ENCODE results near the gene VKORC1L1.
"Not testable (repeated sequence)": the region's sequence is repeated elsewhere in the genome, so short reads cannot be mapped to it uniquely, and the experiment has no call there.

VKORC1L1 gene

DNA sequence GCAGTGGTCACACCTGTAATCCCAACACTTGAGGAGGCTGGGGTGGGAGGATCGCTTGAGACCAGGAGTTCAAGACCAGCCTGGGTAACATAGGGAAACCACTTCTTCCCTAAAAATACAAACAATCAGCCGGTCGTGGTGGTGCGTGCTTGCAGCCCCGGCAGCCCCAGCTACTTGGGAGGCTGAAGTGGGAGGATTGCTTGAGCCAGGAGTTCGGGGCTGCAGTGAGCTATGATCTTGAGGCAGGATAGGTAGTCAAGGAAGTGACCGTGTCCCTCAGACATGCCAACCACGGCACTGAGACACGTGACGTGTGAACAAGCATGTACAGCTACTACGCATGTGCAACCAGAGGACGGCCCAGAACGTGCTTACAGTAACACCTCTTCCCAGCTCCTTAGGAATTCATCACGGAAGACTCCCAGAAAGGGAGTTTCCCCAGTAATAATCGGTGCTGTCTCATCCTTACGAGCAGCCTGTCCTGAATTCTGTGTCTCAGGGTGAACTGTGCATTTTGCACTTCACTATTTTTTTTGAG is 103.9 kb downstream of the VKORC1L1 start:
- DNase-seq (ENCODE audit: low read depth in 4 of 4, low spot score in 1 of 4): no peak

DNA sequence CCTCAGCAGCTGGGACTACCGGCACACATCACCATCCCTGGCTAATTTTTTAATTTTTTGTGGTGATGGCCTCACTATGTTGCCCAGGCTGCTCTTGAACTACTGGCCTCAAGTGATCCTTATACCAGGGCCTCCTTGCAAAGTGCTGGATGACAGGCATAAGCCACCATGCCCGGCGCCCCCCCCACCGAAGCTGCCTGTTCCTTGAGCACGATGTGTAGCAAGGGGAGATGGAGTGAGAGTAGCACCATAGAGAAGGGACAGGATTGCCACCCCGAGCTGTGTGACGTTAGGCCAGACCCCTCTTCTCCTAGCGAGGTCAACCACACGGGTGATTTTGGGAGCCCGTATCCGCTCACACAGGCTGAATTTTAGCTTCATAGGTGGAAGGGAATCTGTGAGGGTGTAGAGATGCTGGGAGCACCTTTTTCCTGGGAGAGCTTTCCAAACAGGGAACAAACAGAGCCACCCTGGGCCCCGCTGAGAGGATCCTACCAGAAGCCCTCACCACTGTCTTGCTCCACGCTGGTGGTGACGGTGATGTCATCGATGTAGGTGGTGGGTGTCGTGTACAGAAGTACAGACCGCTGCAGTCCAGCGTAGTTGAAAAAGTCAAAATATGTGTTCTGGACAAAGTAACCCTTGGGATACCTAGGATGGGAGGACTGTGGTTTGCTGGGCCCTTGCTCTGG is 106.2 kb downstream of the VKORC1L1 start:
- no peak for DNase-seq (ENCODE audit: low read depth in 4 of 4, low spot score in 1 of 4)

DNA sequence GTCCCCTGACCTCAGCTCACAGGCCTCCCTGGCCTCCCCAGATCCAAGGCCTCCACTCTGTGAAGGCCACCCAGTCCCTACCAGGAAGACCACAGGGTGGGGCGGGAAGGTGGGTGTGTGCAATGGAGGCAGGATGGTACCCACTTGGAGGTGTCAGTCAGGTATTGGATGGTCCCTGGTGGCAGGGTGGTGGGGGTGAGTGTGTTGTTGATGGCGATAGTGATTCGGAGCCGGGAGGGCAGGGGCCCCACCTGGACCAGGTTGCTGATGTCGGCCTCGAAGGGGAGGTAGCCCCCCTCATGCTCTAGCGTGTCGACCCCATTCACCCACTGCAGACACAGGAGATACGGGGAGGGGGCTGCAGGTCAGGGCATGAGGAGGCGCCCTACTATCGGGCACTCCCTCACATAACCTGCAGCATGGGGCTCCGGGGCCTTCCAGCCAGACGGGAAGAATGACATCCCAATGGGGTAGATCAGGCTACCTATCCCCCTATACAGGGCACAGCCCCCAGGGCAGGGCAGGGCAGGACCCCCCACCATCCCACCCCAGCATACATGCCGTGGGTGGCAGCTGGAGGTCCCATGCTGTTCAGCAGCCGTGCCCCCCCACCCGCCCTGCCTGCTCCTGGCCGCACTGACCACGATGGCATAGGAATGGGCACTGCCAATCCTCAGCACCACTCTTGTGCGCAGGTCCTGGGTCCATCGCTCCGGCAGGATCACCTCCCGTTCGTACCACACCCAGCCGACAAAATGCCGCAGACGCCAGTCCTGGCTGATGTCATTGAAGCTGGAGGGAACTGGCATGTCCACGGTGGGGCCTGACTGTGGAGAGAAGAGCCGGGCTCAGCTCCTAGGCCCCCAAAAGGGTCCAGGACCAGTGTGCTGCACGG is 107.0 kb downstream of the VKORC1L1 start:
- DNase-seq (ENCODE audit: low read depth in 4 of 4, low spot score in 1 of 4): no peak

DNA sequence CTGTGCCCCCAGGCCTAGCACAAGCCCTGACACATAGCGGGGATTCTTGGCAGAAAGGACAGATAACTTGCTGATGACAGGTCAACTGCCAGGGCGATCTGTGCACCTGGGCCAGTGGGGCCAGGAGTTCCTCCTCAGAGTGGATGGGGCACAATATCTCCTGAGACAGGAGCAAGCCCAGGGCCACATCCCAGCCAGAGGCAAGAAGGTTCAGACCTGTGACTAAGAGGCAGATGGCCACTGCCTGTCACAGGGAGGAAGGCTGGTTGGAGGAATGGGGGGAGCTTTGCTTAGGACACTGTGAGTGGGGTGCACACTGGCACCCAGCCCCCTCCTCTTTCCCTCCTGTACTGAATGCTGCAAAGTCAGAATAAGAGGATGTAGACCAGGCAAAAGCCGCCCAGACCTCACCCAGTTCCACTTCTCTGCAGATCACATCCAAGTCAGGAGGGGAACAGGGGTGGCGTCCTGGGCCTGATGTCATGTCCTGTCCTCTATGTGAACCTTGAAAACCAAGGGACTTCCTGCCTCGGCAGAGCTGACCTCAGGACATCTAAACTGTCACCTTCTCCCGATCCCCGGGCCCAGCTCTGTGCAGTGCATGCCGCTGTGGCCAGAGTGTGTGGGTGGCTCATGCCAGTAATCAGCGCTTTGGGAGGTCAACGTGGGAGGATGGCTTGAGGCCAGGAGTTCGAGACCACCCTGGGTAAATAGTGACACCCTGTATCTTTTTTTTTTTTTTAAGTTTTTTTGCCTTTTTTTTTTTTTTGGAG is 107.8 kb downstream of the VKORC1L1 start:
- DNase-seq (ENCODE audit: low read depth in 4 of 4, low spot score in 1 of 4): peak in 1 of 4 experiments; percentile 28

DNA sequence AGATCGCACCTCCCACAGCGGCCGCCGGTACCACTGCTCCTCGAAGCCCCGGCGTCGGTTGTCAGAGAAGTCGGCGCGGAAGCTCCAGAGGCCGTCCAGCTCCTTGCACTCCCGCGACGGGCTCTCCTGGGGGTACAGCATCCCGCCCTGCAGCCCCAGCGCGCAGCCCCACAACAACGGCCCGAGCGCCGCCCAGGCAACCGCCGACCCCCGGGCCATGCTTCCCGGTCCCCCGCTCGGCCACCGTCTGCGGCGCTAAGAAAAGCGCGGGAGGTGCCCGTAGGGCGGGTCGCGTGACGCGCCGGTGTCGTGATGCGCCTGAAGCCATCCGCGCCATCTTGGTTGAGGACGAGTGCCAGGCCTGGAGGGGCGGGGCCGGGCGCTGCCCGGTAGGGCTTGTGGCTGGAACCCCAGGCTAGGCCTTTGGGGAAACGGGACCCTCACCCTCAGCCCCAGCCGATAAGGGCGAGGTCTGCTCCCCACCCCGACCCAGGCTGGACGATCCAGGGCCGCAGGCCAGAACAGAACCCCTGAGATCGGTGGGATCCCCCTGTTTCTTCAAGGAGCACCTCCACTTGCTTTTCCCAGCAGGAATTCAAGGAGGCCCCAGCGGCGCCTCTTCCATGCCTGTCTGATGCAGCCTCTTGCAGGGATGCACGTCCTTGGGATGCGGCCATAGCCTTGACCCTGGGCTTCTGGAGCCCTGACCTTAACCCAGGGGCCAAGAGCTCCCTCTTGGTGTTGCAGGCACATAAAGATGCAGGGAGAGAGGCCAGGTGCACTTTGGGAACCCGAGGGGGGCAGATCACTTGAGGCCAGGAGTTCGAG is 109.3 kb downstream of the VKORC1L1 start, which contains the start of gene GUSB:
Gene GUSB, minus strand, starts transcription at position 249 of the 828 bp plus-strand sequence. Its CDS starts 30 bp downstream, at position 219.
- DNase-seq (ENCODE audit: low read depth in 4 of 4, low spot score in 1 of 4): peak; percentile 81 to 86 (median 84)

DNA sequence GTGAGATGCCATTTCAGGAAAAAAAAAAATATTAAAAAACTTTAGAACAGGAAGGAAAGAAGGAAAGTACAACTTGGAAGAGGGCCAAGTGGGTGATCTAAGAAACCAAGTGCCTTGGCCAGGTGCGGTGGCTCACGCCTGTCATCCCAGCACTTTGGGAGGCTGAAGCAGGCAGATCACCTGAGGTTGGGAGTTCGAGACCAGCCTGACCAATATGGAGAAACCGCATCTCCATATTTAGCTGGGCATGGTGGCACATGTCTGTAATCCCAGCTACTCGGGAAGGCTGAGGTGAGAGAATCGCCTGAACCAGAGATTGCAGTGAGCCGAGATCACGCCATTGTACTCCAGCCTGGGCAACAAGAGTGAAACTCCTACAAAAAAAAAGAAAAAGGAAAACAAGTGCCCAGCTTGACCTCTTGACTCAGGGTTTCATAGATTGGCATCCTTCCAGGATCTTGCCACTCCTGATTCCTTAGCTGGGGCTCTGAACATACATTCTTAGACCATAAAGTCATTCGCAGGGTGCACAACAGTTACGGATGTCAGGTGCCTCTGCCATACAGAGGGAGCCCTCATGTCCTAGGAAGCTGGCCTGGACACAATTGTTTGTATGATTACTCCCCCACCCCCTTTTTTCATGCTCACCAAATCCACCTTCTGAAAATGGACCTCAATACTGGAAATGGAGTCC is 111.2 kb downstream of the VKORC1L1 start:
- no peak for DNase-seq (ENCODE audit: low read depth in 4 of 4, low spot score in 1 of 4)

DNA sequence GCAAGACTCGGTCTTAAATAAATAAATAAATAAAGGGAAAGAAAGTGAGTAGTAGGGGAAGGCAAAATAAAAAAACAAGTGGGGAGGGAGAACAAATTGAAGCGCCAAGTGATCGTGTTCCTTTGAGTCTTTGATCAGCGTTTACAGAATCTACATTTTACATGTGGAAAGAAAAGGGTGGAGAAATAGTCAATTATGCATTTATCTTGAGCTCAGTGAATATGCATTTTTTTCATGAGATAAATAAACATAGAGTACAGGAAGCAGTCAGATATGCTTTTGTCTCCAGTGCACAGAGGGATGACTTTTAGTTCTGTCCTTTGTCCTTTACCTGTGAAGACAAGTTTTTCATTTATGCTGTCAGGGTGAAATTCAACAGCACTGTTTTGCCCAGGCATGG is 115.2 kb downstream of the VKORC1L1 start:
- DNase-seq (ENCODE audit: low read depth in 4 of 4, low spot score in 1 of 4): no peak

DNA sequence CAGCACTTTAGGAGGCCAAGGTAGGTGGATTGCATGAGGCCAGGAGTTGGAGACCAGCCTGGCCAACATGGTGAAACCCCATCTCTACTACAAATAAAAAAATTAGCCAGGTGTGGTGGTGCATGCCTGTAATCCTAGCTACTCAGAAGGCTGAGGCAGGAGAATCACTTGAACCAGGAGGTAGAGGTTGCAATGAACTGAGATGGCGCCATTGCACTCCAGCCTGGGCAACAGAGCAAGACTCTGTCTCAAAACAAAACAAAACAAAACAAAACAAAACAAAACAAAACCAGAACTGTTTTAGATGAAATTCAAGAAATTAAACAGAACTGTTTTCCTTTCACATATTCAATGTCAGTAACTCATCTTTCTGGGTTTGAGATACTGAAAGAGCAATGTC is 115.6 kb downstream of the VKORC1L1 start:
- DNase-seq (ENCODE audit: low read depth in 4 of 4, low spot score in 1 of 4): not testable (repeated sequence)

DNA sequence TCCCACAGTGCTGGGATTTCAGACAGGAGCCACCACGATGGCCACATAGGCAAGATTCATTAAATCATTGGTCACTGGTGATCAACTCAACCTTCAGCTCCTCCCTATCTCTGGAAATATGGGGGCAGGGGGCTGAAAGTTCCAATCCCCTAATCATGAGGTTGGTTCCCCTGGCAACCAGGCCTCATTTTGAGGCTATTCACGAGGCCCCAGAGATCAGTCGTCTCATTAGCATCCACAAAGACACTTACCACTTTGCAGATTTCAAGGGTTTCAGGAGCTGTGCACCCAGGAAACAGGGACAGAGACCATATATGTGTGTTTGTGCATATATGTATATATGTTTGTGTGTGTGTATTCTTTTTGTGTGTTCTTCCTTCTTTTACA is 116.8 kb downstream of the VKORC1L1 start:
- no peak for DNase-seq (ENCODE audit: low read depth in 4 of 4, low spot score in 1 of 4)

DNA sequence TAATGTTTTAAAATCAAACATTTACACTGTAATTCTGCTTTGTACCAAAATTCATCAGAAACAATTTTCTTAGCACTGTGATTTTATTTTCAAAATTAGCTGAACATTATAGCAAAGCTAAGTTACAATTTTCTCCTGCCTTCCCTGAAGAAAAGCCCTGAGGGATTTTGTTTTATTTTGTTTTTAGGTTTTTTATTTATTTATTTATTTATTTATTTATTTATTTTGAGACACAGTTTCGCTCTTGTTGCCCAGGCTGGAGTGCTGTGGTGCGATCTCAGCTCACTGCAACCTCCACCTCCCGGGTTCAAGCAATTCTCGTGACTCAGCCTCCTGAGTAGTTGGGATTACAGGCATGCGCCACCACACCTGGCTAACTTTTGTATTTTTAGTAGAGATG is 119.0 kb downstream of the VKORC1L1 start:
- not testable (repeated sequence) for DNase-seq (ENCODE audit: low read depth in 4 of 4, low spot score in 1 of 4)

DNA sequence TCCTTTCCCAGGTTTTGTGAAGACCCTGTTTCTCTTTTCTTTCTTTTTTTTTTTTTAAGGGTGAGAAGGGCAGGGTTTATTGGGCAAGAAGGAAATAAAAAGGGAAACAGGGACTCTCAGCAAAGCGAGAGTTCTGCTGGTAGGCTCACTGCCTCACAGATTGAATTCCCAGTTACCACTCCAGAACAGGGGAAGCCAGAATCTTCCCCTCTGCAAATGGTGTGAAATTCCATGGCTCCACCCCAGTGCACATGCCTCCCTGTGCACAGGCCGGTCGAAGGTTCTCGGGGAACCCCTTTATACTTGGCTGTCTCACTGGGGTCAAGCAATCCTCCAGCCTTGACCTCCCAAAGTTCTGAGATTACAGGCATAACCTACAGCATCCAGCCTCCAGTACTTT is 119.7 kb downstream of the VKORC1L1 start:
- no peak for DNase-seq (ENCODE audit: low read depth in 4 of 4, low spot score in 1 of 4)

DNA sequence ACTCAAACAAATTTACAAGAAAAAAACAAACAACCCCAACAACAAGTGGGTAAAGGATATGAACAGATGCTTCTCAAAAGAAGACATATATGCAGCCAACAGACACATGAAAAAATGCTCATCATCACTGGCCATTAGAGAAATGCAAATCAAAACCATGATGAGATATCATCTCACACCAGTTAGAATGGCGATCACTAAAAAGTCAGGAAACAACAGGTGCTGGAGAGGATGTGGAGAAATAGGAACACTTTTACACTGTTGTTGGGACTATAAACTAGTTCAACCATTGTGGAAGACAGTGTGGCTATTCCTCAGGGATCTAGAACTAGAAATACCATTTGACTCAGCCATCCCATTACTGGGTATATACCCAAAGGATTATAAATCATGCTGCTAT is 122.1 kb downstream of the VKORC1L1 start:
- not testable (repeated sequence) for DNase-seq (ENCODE audit: low read depth in 4 of 4, low spot score in 1 of 4)

DNA sequence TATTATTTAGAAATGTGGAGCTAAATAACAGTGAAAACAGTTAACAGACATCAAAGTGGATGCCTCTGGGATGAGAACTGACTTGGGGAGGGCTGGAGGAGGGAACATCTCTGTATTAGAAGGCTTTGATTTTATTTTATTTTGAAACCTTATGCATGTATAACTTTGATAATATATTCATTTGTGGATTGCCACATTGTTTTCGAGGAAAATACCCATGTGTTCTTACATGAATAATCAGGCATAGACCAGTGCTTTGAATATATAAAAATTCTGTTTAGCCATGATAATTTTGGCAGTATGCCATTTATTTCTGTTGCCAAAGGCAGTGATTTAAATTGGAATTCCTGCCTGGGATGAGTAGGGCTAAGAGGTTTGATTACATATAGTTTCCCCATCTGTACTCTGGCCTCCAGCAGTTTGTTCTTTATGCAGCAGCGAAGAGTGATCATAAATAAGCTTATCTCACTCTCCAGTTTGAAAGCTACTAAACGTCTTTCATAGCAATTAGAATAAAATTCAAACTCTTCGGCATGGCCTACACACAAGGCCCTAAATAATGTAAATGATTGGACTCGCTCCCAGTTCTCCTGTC is 128.0 kb downstream of the VKORC1L1 start:
- not testable (repeated sequence) for DNase-seq (ENCODE audit: low read depth in 4 of 4, low spot score in 1 of 4)

DNA sequence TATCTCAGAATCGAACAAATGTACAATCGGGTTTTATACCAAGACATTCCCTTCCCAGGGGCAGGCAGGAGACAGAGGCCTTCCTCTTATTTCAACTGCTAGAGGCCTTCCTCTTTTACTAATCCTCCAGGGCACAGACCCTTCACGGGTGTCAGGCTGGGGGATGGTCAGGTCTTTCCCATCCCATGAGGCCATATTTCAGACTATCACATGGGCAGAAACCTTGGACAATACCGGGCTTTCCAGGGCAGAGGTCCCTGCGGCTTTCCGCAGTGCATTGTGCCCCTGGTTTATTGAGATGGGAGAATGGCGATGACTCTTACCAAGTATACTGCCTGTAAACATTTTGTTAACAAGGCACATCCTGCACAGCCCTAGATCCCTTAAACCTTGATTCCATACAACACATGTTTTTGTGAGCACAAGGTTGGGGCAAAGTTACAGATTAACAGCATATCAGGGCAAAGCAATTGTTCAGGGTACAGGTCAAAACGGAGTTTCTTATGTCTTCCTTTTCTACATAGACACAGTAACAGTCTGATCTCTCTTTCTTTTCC is 132.3 kb downstream of the VKORC1L1 start:
- not testable (repeated sequence) for DNase-seq (ENCODE audit: low read depth in 4 of 4, low spot score in 1 of 4)

DNA sequence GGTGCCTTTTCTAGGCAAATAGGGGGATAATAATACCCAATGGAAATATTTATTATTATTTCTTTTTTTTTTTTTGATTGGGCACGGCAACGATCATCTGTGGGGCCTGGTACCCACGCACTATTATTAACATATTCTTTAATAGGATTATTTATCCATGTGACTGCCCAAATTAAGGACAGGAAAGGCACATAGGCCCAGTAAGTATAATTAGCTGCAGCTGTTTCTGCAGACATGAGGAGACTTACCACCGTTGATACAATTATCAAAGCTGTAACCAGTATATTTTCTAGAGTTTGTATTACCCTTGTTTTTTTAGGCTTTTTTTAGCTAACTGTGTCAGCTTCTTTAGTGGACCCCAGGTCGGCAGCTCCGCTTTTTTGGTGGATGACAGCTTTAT is 134.4 kb downstream of the VKORC1L1 start:
- no peak for DNase-seq (ENCODE audit: low read depth in 4 of 4, low spot score in 1 of 4)

Data from stimulated activated CD4-positive, alpha-beta T cell treated with anti-CD3 and anti-CD28 coated beads, Interleukin-1b, Interleukin-23, amount 100 ng/mL, for 24 hours (primary cell).